GM12801 (cell line): ENCODE data around the gene NAV2.

Experiments used
- TF ChIP-seq, protein P1 (sequence below): IDR thresholded peaks from one replicate; pipeline ENCODE4 v1.5.1; 2011; ENCODE audit warnings: control low read depth; ENCODE audit not compliant: insufficient read length; ENCODE audit errors: extremely low read depth

Gene NAV2

DNA sequence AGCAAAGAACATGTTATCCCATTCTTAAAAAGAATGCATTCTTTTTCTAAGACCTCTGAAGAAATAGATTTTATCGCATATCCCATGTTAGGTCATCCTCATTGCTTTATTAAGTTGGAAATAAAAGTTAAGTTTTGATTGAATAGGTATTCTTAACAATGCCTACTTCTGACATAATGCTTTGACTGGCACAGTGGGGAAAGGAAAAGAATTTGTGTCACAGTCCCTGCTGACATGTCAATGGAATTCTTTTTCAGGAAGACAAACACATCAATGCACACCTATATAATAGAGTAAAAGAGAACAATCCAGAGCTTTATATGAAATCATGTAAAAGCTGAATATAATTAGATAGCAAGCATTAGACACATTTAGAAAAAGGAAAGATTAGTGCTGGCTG lies 341.9 kb downstream of the NAV2 start:
- TF ChIP-seq, protein P1, sequence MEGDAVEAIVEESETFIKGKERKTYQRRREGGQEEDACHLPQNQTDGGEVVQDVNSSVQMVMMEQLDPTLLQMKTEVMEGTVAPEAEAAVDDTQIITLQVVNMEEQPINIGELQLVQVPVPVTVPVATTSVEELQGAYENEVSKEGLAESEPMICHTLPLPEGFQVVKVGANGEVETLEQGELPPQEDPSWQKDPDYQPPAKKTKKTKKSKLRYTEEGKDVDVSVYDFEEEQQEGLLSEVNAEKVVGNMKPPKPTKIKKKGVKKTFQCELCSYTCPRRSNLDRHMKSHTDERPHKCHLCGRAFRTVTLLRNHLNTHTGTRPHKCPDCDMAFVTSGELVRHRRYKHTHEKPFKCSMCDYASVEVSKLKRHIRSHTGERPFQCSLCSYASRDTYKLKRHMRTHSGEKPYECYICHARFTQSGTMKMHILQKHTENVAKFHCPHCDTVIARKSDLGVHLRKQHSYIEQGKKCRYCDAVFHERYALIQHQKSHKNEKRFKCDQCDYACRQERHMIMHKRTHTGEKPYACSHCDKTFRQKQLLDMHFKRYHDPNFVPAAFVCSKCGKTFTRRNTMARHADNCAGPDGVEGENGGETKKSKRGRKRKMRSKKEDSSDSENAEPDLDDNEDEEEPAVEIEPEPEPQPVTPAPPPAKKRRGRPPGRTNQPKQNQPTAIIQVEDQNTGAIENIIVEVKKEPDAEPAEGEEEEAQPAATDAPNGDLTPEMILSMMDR: no peak

DNA sequence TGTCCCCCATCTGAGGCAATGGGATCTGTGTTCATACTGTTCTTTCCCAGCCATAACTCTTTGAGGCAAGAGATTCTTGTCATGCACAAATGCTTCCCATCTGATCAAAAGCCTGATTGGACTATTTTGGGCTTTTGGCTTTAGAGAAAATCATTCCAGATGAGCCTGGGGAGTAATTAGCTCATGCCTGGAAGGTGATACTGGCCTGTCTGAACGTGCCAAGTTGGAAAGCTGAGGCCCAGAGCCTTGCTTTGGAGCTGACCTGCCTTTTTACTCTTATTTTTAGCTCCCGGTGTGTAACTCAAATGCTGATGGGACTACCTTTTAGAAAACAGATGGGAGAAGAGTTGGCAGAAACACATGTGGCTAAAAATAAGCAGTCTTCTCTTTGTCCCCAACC lies 342.7 kb downstream of the NAV2 start:
- TF ChIP-seq, protein P1: no peak

DNA sequence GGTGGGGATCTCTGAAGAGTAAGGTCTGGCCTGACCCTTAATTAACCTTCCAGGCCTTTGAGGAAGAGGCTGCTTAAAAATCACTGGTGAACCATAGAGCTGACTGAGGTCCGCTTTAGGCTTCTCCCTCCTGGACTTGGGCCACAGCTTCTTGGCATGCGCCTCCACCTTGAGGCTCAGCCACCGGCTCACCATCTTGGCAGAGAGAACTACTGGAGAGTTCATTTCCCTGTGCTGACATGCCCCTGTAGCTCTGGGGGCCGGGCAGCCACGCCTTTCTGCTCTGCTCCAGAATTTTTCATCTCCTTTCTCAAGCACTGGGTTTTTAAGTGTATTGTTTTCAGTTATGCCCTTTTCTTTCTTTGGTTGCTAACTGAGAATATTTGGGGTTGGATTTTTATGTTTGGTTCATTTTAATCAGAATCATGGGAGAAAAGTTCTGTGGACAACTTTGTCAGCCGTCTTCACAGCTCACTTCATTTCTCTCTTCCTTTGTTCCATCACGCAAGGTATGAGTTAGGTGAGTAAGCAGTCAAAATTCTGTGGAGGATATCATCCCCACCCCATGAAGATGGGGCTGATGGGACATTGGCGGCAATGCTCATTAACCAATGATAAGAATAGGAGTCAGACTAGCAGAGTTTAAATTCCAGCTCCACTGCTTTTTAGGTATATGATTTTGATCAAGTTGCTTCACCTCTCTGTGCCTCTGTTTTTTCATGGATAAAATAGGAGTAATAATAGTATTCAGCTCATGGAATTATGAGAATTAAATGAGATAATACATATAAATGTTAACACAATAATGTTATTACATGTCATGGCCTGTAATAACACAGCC lies 343.7 kb downstream of the NAV2 start:
- TF ChIP-seq, protein P1: no peak

DNA sequence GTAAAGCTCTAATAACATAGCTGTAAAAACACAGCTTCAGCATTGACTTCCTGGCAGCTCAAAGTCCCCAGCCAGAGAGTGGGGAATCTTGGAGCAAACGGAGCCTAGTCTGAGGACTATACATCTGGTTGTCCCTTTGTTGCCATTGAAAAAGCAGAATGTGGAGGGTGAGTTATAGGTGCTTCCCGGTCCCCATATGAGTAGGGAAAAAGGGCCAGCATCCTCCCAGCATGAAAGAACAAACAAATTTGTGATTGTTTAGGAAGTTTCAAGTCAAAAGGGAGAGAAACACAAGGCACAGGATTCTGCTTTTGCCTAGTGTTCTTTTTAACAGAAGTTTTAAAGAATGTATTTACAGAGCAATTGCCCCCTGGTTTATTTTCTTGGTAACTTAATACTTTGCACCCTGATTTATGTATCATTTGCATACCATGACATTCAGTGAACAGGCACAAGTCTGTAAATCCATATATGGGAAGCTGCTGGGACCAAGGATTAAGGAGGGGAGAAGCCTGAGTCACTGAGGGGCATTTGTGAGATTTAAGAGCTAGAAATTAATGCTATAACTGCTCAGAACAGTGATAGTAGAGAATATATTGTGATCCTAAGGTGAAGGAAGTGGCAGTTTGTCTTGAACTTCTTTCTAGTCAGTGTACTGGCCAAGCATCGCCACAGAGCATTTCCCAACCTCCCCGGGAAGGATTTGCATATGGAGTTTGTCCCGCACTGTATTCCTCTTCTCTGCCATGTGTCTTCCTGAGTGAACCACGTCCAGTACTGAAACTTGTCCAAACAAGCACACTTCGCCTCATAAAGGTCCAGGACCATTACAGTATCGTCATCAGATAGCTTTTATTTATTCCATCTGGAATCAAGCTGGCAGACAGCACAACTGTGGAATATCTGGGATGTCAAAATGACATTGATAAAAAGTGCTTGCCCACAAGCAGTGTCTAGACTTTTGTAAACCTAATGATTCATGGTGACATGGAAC lies 344.6 kb downstream of the NAV2 start:
- TF ChIP-seq, protein P1: no peak

DNA sequence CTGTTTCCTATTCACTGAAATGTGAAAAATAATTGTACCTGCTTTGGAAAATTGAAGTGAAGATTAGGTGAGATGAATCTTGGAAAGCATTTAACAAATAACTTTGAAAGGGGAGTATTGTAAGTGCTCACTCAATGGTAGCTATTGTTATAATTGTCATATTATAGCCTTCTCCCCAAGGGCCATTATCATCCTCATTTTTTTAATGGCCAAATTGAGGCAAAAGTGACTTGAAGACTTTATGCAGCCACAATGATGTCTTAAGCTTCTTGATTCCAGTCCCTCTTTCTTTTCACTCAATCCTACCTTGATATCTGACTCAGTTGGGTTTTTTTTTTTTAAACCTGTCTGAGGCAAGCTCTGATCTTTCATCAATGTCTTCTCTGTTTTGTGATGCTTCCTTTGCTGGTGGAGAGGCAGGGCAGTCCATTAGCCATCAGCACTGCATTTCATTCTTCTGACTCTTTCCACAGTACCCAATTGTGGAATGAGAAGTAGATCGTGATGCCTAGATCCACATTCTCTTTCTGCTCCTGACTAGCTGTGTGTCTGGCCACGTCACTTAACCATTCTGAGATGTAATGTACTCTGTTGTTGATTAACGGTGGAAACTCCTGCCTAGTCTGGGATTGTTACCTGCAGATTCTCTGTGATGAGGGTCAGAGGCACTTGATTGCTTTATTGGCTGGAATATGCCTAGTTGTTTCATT lies 346.3 kb downstream of the NAV2 start:
- TF ChIP-seq, protein P1: no peak

DNA sequence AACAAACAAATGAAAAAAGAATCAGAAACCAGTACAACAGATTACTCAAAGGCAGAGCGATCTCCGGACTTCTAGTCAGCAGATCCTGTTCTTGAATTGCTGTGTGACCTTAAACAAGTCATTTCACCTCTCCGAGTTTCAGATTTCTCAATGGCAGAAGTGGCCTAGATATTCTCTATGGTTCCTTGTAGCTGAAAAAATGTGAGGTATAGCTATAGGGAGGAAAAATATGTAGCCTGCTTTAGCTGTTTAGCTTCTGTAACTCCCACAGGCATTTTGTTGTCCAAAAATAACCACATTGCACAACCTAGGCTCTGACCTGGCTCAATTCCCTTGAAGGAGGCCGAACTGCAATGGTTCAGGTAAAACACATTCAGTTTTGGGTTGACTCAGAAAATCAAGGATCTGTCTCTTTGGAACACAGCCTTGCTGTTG lies 347.0 kb downstream of the NAV2 start:
- TF ChIP-seq, protein P1: no peak

DNA sequence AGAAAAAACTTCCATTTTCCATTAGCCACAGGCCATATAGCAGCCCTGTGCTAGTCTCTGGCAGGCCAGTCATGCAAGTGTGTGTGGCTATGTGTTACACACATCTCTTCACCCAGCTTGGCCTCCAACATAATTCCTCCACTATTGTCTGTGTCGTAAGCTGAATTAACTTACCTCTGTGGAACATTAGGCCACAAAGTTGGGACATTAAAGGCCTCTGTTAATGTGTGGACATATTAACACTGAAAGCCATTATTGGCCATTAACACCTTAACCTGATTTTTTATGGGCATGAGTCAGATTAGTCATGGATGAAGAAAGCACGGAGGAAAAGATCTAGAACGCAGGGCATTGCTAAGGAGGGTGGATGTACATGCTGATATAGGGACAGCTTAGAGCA lies 347.5 kb downstream of the NAV2 start:
- TF ChIP-seq, protein P1: no peak
